ENCODE measurements around the gene SLC37A3.

DNA sequence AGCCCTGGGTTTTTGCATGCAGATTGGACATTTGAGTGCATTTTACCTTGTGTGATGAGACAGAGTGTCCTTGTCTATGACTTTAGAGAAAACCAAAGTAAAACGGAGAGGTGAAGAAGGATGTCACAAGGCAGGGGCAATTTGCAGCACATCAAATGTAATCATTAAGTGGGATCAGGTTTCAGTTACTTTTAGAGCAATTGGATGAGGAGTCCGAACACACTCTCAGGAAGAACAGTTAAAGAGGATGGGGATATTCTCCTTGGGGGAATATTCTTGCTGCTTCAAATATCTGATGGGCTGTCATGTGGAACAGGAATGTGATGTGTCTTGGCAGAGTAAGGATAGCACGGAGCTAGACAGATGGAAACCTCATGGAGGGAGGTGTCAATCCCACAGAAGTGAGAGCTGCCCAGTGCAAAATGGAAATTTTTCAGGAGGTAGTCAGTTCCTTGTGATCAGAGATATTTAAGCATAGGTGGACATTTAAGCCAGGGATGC is 6.3 kb upstream of the SLC37A3 start:
- TF ChIP-seq EZH2phosphoT487 (IDR thresholded peaks at IDR 0.05; ENCODE audit: borderline replicate concordance), result no peak
- TF ChIP-seq, protein P1, sequence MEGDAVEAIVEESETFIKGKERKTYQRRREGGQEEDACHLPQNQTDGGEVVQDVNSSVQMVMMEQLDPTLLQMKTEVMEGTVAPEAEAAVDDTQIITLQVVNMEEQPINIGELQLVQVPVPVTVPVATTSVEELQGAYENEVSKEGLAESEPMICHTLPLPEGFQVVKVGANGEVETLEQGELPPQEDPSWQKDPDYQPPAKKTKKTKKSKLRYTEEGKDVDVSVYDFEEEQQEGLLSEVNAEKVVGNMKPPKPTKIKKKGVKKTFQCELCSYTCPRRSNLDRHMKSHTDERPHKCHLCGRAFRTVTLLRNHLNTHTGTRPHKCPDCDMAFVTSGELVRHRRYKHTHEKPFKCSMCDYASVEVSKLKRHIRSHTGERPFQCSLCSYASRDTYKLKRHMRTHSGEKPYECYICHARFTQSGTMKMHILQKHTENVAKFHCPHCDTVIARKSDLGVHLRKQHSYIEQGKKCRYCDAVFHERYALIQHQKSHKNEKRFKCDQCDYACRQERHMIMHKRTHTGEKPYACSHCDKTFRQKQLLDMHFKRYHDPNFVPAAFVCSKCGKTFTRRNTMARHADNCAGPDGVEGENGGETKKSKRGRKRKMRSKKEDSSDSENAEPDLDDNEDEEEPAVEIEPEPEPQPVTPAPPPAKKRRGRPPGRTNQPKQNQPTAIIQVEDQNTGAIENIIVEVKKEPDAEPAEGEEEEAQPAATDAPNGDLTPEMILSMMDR (conservative IDR thresholded peaks at IDR 0.05; ENCODE audit: low read length), result no peak

Measured in Loucy (cell line).